Muscle of leg (tissue), 11 donors: ENCODE measurements around the gene AGBL4. TPM values are rescaled to one million over a fixed set of nuclear protein-coding genes. Genes with fewer than 3 reads are reported as not detected.

ENCODE experiments used
- DNase-seq: peaks from one replicate; pipeline ENCODE4 v3.0.0; 2013
- H3K27ac ChIP-seq: one replicate; pipeline ENCODE4 v1.5.1; 2013; ENCODE audit warnings: mild to moderate bottlenecking, low read length, control low read depth
- H3K27me3 ChIP-seq: one replicate; pipeline ENCODE4 v1.6.1; 2013; ENCODE audit warnings: low read length; ENCODE audit not compliant: control insufficient read depth, insufficient read depth
- H3K36me3 ChIP-seq: one replicate; pipeline ENCODE4 v1.6.1; 2013; ENCODE audit warnings: low read length; ENCODE audit not compliant: control insufficient read depth, insufficient read depth
- H3K4me1 ChIP-seq: one replicate; pipeline ENCODE4 v1.6.1; 2013; ENCODE audit warnings: low read length; ENCODE audit not compliant: control insufficient read depth, insufficient read depth
- H3K4me3 ChIP-seq: one replicate; pipeline ENCODE4 v1.5.1; 2013; ENCODE audit warnings: low read length, control low read depth
- H3K9me3 ChIP-seq: replicated peaks from 2 replicates; pipeline ENCODE4 v1.6.1; 2013; ENCODE audit warnings: low read depth, low read length; ENCODE audit not compliant: control insufficient read depth
- WGBS: methylation state at CpG from one replicate; pipeline ENCODE4 v1.1.5; 2013; ENCODE audit warnings: missing lambda C conversion rate; ENCODE audit not compliant: insufficient coverage; 5-methylcytosine and 5-hydroxymethylcytosine counted together
- polyA plus RNA-seq, 8 donors: library from polyadenylated mRNA; unstranded; fragments of 120-200 nt; gene quantifications; one replicate each; pipeline versions ENCODE4 v1.2.1 to v1.2.3, GENCODE V29; 2013; ENCODE audit warnings: inconsistent platforms in 1 of 8, low replicate concordance in 1 of 8; ENCODE audit not compliant: insufficient read length in 8 of 8, insufficient read depth in 1 of 8
- total RNA-seq: library from RNA; stranded (reverse); fragments of 120-200 nt; gene quantifications from one replicate; pipeline ENCODE4 v1.2.4, GENCODE V29; 2013

The AGBL4 gene
- total and polyA plus RNA-seq, 9 donors: 0.05 to 0.50 (median 0.18) TPM

- Histone ChIP-seq H3K27ac (no peak overlapping the region), H3K36me3 (no peaks in the 10 kb centered on the region), H3K4me3 (no peak overlapping the region), H3K27me3 (no peaks in the 10 kb centered on the region), H3K4me1 (no peaks in the 10 kb centered on the region), H3K9me3 (no peaks in the 10 kb centered on the region)
- WGBS: 62% methylated on average over 1 of the region's 1 CpG
- peak; percentile 62 for DNase-seq
Measured at GRCh38 chr1:49060766-49061165, 963.0 kb downstream of the AGBL4 start.

GRCh38 chr1:49059087-49059486 is 964.7 kb downstream of the AGBL4 start:
- DNase-seq: no peak
- Histone ChIP-seq H3K9me3 (no peaks in the 10 kb centered on the region), H3K4me3 (no peak overlapping the region), H3K27ac (no peak overlapping the region), H3K27me3 (no peaks in the 10 kb centered on the region), H3K4me1 (no peaks in the 10 kb centered on the region), H3K36me3 (no peaks in the 10 kb centered on the region)
- 100% methylated on average over 3 of the region's 3 CpGs for WGBS

- no peak for DNase-seq
- Histone ChIP-seq H3K27ac (no peak overlapping the region), H3K36me3 (no peaks in the 10 kb centered on the region), H3K27me3 (no peaks in the 10 kb centered on the region), H3K4me3 (no peak overlapping the region), H3K4me1 (no peaks in the 10 kb centered on the region), H3K9me3 (no peaks in the 10 kb centered on the region)
- WGBS: 86% methylated on average over 1 of the region's 1 CpG
Measured at GRCh38 chr1:49052102-49052501, 971.7 kb downstream of the AGBL4 start.

GRCh38 chr1:49051647-49052046 is 972.1 kb downstream of the AGBL4 start:
- no CpG with 5 or more reads among the region's 2 CpGs for whole genome bisulfite sequencing
- Histone ChIP-seq H3K36me3 (no peaks in the 10 kb centered on the region), H3K4me3 (no peak overlapping the region), H3K27ac (no peak overlapping the region), H3K9me3 (no peaks in the 10 kb centered on the region), H3K4me1 (no peaks in the 10 kb centered on the region), H3K27me3 (no peaks in the 10 kb centered on the region)
- no peak for DNase-seq

DNA sequence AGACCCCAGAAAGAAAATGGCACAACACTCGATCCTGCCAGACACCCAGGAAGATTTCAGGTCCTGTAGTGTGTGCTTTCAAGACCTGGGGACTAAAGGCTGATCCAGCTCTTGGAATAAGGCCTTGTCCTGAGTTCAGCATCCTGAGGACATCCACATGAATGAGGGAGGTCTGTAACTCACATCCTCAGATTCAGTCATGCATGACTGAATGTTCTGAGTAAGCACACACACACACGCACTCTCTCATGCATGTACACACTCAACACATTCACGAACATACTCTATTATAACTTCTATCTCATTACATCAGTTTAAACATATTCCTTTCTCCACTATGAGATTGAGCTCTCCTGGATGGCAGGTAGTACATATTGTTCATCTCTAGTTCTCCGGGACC is 973.7 kb downstream of the AGBL4 start:
- H3K27ac ChIP-seq: no peak overlapping the region
- no peaks in the 10 kb centered on the region for H3K4me1 ChIP-seq
- no peaks in the 10 kb centered on the region for H3K36me3 ChIP-seq
- no peaks in the 10 kb centered on the region for H3K27me3 ChIP-seq
- no peak for DNase-seq
- WGBS: 100% methylated on average over 3 of the region's 4 CpGs
- H3K4me3 ChIP-seq: no peak overlapping the region
- H3K9me3 ChIP-seq: no peaks in the 10 kb centered on the region

GRCh38 chr1:49048188-49048587 is 975.6 kb downstream of the AGBL4 start:
- Histone ChIP-seq H3K9me3 (no peaks in the 10 kb centered on the region), H3K36me3 (no peaks in the 10 kb centered on the region), H3K4me1 (no peaks in the 10 kb centered on the region), H3K27me3 (no peaks in the 10 kb centered on the region), H3K27ac (no peak overlapping the region), H3K4me3 (no peak overlapping the region)
- 3% methylated on average over 2 of the region's 2 CpGs for WGBS
- no peak for DNase-seq

DNA sequence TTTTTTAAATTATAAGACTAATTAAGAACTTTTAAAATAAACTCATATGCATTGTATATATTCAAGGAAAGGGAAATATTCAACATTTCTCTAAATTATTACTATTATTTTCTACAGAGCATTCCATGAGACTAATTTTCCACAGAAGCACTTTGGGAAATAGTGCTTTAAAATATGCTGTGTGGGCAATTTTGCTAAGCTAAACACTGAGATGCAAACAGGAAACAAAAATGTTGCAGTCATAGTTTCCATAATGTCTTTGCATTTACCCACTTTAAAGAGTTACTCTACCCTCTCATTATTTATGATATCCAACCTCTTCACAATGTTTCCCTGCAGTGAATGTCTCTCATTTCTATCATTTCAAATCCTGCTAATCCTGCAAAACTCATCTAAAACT is 977.4 kb downstream of the AGBL4 start:
- DNase-seq: peak; percentile 3
- H3K4me3 ChIP-seq: no peak overlapping the region
- H3K36me3 ChIP-seq: no peaks in the 10 kb centered on the region
- H3K9me3 ChIP-seq: no peaks in the 10 kb centered on the region
- H3K4me1 ChIP-seq: no peaks in the 10 kb centered on the region
- no peak overlapping the region for H3K27ac ChIP-seq
- H3K27me3 ChIP-seq: no peaks in the 10 kb centered on the region

- no CpG with 5 or more reads among the region's 7 CpGs for WGBS
Measured at GRCh38 chr1:49045371-49045770, 978.4 kb downstream of the AGBL4 start.

DNA sequence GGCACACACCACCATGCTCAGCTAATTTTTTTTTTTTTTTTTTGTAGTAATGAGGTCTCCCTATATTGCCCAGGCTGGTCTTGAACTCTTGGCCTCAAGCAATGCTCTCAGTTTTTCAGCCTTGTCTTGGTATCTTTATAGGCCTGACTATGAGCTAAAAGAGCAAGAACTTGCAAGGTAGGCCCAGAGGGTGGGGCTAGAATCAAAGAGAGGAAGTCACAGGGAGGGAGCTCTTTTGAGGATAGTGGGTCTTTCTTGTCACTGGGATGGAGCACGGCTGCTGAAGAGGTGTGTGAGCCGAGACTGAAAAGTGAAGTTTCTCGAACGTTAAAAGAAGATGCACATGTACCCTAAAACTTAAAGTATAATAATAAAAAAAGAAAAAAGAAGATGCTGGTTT is 987.1 kb downstream of the AGBL4 start:
- no CpG with 5 or more reads among the region's 4 CpGs for WGBS
- no peaks in the 10 kb centered on the region for H3K4me1 ChIP-seq
- H3K27ac ChIP-seq: no peak overlapping the region
- no peaks in the 10 kb centered on the region for H3K9me3 ChIP-seq
- DNase-seq: no peak
- H3K27me3 ChIP-seq: no peaks in the 10 kb centered on the region
- no peak overlapping the region for H3K4me3 ChIP-seq
- H3K36me3 ChIP-seq: no peaks in the 10 kb centered on the region

More at GRCh38 chr1:49045371-49045770, 978.4 kb downstream of the AGBL4 start:
- Histone ChIP-seq H3K4me3 (no peak overlapping the region), H3K9me3 (no peaks in the 10 kb centered on the region), H3K4me1 (no peaks in the 10 kb centered on the region), H3K27me3 (no peaks in the 10 kb centered on the region), H3K27ac (no peak overlapping the region), H3K36me3 (no peaks in the 10 kb centered on the region)
- DNase-seq: no peak

GRCh38 chr1:49028396-49028795 is 995.4 kb downstream of the AGBL4 start:
- no peaks in the 10 kb centered on the region for H3K4me1 ChIP-seq
- peaks cover 4% of the 10 kb centered on the region for H3K9me3 ChIP-seq
- WGBS: no CpG with 5 or more reads among the region's 1 CpG
- no peak overlapping the region for H3K4me3 ChIP-seq
- no peaks in the 10 kb centered on the region for H3K27me3 ChIP-seq
- no peak for DNase-seq
- H3K36me3 ChIP-seq: no peaks in the 10 kb centered on the region
- H3K27ac ChIP-seq: no peak overlapping the region

DNA sequence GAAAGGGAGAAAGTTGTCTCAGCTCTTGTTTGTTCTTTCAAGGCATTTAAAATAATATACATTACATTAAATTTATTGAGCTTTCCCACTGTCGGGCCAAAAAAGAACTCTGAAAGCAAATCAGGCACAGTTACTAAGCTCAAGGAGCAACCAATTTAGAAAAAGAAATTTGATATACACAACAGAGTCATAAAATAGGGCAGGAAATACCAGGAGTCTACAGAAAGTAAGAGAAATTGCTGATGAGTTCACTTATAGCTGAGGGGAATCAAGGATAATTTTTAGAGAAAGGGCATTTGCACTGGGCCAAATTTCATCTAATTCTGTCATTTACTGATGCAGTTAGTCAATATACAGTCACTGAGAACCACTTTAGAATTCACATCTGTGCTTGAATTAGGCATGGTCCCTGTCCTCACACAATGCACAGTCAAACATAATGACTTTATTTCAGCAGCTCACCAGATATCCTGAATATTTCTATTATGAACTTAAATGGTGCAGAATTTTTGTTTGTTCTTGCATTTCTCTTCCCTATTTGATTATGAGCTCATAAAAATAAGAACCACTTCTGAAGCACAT is 997.4 kb downstream of the AGBL4 start:
- no peak overlapping the region for H3K4me3 ChIP-seq
- H3K36me3 ChIP-seq: no peaks in the 10 kb centered on the region
- DNase-seq: no peak
- peaks cover 4% of the 10 kb centered on the region for H3K9me3 ChIP-seq
- H3K27me3 ChIP-seq: no peaks in the 10 kb centered on the region
- no peak overlapping the region for H3K27ac ChIP-seq
- no CpG with 5 or more reads among the region's 1 CpG for WGBS
- no peaks in the 10 kb centered on the region for H3K4me1 ChIP-seq
